ENCODE results near the gene OXNAD1.
A peak's percentile ranks its signal among the peaks of the same experiment; 100 is the strongest.

Gene OXNAD1

GRCh38 chr3:16279010-16279801 is 14.2 kb downstream of the OXNAD1 start:
- no peak for DNase-seq (ENCODE audit: low read depth in 2 of 2)

- no peak for DNase-seq (ENCODE audit: low read depth in 2 of 2)
These were observed 15.7 kb downstream of the OXNAD1 start for GRCh38 chr3:16280671-16281070.

DNA sequence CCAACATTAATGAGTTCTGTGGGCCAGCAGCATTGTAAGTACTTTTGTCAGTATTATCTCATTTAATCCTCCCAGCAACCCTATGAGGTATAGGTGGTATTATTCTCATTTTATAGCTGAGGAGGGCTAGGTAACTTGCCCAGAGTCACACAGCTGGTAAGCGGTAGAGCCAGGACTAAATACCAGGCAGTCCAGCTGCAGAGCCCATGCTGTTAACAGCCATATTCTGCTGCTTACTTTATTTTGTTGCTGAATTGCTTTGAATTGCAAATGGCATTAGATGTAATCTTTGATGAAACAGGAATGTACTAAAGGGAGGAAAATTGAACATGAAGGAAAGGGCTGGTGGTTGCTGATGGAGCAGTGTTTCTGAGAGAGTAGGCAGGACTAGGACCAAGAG is 19.6 kb downstream of the OXNAD1 start:
- no peak for DNase-seq (ENCODE audit: low read depth in 2 of 2)

DNA sequence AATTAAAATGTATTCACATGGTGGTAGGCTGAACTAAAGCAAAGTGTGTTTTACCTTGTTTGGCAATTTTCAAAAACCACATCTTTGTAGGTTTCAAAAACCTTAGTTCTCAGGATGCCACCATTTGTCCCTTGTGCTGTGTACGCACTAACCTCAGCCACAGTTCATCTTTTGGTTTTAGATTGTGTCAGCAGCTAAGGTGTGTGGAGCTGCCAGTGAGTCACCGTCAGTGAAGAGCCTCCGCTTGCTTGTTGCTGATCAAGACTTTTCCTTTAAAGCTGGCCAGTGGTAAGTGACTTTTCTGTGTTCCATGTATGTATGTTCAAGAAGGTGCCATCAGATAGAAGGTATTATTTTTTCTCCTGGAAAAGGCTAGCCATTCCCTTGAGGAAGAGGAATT is 21.1 kb downstream of the OXNAD1 start:
- DNase-seq (ENCODE audit: low read depth in 2 of 2), result peak in 1 of 2 donors; percentile 62

- no peak for DNase-seq (ENCODE audit: low read depth in 2 of 2)
These were observed 21.9 kb downstream of the OXNAD1 start for GRCh38 chr3:16286751-16287543.

DNA sequence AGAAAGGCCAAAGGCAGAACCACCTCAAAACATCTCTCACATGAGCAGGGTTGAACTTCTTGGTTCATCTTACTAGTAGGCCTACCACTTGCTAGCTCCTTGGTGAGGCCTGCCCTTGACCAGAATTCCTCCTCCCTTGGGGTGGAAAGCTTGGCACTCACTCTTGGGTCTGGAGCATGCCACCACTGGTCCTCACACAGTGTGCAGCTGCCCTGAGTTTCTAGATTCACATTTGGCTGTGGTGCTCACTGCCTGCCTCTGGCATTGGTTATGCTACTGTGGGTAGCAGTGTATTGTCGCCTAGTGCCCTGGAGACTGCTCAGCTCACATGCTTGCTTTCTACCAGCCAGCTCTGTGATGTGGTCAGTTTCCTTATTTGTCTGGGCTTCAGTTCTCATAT is 23.7 kb downstream of the OXNAD1 start:
- no peak for DNase-seq (ENCODE audit: low read depth in 2 of 2)

GRCh38 chr3:16289144-16289889 is 24.3 kb downstream of the OXNAD1 start:
- no peak for DNase-seq (ENCODE audit: low read depth in 2 of 2)

DNA sequence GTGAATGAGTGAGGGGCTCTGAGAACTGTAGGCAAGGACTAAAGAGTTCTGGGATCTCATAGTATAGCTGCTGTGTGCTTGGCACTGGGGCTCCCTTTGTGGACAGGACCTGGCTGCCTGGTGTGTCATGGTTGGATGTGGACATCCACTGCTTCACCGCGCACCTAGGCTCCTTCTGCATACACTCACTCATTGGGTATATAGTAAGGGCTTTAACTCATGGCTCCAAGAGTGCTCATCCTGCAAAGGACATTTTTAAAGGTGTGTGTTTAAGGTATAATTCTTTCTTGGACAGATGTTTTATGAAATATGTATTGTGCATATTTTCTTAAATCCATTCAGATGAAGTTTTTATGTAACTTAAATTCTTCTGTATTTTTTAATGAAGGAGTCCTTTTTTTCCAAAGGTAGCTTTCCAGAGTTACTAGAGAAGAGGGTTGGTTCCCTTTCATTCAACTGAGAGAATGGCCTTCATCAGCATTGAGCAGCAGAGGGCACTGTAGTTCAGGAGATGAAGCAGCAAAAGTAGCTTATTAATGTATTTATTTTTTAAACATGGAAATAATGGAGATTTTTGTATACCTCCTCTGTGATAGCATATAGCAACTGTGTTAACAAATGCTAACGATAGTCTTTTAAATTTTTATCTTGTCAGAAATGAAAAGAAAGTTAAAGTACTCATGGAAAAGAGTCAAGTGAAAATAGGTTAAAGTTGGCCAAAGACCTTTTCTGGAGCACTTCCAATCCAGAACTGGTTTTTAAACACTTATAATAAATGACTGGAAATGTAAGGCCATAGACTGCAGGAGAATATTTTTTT is 25.2 kb downstream of the OXNAD1 start:
- no peak for DNase-seq (ENCODE audit: low read depth in 2 of 2)

GRCh38 chr3:16290827-16291196 is 25.8 kb downstream of the OXNAD1 start:
- no peak for DNase-seq (ENCODE audit: low read depth in 2 of 2)

DNA sequence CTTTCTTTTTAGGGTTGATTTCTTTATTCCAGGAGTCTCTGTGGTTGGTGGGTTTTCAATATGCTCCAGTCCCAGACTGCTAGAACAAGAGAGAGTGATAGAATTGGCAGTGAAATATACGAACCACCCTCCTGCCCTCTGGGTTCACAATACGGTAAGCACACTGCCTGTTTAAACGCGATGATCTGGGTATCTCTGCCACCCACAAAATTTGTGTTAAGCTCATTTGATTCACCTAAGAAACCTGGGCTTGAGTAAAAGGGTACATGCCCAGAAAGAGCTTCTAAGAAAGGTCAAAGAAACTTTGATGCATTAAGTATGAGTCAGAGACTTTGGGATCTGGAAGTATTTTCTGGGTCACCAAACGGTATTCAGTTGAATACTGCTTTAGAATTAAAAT is 29.8 kb downstream of the OXNAD1 start:
- DNase-seq (ENCODE audit: low read depth in 2 of 2), result no peak

DNA sequence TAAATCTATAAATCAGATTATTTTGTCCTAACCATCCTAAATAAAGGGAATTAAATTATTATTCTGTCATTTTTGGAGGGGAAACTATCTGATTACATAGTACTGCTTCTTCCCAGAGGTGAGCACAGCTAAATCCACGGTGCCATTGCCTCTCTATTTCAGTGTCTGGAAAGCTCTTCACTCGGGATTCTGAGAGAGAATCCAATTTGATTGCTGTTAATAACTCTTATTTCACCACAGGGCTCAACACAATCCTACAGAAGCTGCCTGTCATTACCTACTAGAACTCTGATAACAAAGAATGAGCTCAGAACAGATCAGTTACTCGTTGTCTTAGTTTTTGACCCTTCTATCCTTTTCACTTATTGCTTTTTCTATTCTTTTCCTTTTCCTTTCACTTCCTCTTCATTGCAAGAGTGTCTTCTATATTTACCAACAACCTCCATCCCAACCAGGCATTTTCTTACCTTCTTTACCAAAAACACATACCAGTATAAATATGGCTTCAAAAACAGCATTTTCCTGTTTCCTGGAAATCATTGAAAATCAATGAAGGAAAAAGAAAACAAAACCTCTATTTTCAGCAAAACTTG is 30.4 kb downstream of the OXNAD1 start:
- no peak for DNase-seq (ENCODE audit: low read depth in 2 of 2)

- no peak for DNase-seq (ENCODE audit: low read depth in 2 of 2)
These were observed 33.2 kb downstream of the OXNAD1 start for GRCh38 chr3:16297997-16298885.

DNA sequence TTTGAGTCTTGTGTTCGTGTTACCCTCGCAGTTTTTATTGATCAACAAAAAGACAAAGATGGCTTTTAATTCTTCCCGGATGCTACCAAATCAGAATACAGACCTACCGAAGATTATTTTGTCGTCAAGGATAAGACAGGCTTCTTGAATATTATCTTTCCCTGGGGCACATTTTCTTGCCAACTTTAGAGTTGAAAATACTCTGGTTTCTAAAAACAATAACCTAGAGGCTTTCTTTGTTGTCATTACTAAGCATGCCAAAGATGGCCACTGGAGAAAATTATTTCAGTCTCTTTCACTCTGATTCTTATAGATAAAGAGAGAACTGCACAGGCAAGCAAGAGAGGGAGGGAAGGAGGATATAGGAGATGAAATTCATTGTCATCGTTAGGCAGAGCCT is 33.9 kb downstream of the OXNAD1 start:
- DNase-seq (ENCODE audit: low read depth in 2 of 2), result no peak

DNA sequence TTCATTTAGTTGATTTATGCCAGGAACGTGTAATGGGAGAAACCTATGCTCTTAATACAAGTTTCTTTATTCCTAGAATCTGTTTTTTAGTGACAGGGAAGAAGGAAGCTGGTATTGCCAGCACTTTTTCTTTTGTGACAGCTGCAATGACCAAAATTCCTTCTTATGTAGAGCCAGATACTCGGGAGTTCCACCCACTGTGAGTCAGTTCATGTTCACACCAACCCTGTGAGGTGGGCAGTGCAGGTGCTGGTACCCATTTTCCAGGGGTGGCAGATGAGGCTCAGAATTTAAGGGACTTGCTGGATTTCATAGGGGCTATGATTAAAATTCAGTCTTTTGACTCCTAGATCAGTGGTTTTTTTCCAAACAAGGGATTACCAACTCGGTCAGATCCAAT is 34.7 kb downstream of the OXNAD1 start:
- no peak for DNase-seq (ENCODE audit: low read depth in 2 of 2)

DNA sequence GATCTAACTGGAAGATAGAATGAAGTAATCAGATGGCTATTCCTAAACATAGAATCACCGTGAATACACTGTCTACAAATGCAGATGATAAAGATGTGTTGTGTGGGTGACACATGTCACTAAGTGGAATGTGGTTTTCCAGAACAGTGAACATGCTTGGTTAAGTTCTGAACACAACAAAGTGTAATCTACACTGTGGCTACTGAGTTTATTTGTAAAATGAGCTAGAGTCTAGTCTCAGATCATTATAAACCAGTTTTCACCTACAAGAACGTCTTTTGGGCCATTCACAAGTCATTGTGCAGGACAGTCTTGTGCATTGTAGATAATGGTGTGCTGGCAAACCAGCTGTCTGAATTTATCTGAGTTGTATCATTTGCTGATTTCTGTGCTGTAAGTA is 35.3 kb downstream of the OXNAD1 start:
- DNase-seq (ENCODE audit: low read depth in 2 of 2), result no peak

DNA sequence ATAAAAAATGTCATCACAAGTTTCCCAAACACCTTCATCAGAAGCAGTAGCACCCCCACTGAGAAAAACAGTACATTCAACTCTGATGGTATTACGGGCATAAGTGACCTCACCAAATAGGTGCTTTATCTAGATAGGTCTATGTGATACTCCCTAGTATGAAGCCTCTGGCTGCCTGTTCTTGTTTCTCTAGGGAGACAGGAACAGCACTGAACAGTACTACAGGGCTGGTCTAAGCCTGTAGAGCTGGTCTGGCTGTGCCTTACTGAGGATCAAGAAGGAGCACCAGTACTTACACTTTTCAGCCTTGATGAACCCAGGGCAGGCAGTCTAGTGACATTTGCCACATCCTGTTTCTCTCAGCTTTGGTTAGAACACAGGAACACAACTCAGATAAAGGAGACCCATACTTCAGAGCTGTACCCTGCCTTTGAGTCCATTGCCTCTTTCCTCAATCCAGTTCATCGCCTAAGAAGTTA is 35.9 kb downstream of the OXNAD1 start:
- DNase-seq (ENCODE audit: low read depth in 2 of 2), result no peak

GRCh38 chr3:16301507-16301906 is 36.5 kb downstream of the OXNAD1 start:
- DNase-seq (ENCODE audit: low read depth in 2 of 2), result no peak

- no peak for DNase-seq (ENCODE audit: low read depth in 2 of 2)
These were observed 37.1 kb downstream of the OXNAD1 start for GRCh38 chr3:16302082-16302631.

DNA sequence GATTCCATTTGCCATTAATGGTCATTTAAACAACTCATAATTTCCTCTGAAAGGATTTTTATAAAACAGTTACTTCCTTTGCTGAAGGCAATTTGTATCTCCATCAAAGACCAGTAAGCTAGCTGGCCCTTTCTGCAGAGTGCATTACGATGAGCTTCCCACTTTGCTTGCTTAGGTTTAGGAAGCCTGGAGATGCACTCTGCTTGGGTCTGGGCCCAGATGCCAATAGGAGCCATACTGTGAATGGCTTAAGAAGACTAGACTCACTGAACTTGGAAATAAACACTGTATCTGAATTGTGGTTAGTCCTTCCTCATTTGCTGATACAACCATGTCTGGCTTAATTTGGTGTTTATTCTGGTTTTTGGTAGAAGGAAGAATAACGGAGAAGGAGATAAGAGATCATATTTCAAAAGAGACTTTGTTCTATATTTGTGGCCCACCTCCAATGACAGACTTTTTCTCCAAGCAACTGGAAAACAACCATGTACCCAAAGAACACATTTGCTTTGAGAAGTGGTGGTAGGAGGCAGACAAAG is 38.1 kb downstream of the OXNAD1 start:
- DNase-seq (ENCODE audit: low read depth in 2 of 2), result no peak
